Activated T-helper 17 cell treated with anti-CD3 and anti-CD28 coated beads, Interleukin-2, amount 50 U/mL, for 72 hours (primary cell): ENCODE measurements around the gene FRYL. TPM values are rescaled to one million over a fixed set of nuclear protein-coding genes. Genes with fewer than 3 reads are reported as not detected.
A peak's percentile ranks its signal among the peaks of the same experiment; 100 is the strongest.
"Not testable (repeated sequence)": the region's sequence is repeated elsewhere in the genome, so short reads cannot be mapped to it uniquely, and the experiment has no call there.

Experiments
- ATAC-seq: fragments of 150-1000 bp; cut with Tn5 transposase; replicated peaks from 2 replicates; pipeline ENCODE4 v1.10.0; 2021; ENCODE audit warnings: mild to moderate bottlenecking, moderate library complexity
- H3K27ac Mint-ChIP-seq: one replicate; pipeline ENCODE4 v1.8.0; 2022; ENCODE audit warnings: mixed read lengths
- H3K27me3 Mint-ChIP-seq: one replicate; pipeline ENCODE4 v1.8.0; 2022; ENCODE audit warnings: mixed read lengths
- H3K36me3 Mint-ChIP-seq: one replicate; pipeline ENCODE4 v1.8.0; 2022; ENCODE audit warnings: low read depth, mild to moderate bottlenecking, mixed read lengths
- H3K4me1 Mint-ChIP-seq: one replicate; pipeline ENCODE4 v1.8.0; 2022; ENCODE audit warnings: mixed read lengths
- H3K4me3 Mint-ChIP-seq: one replicate; pipeline ENCODE4 v1.8.0; 2022; ENCODE audit warnings: mild to moderate bottlenecking, mixed read lengths
- H3K9me3 Mint-ChIP-seq: one replicate; pipeline ENCODE4 v1.8.0; 2022; ENCODE audit warnings: mixed read lengths
- total RNA-seq, 2 donors: library from RNA; stranded (reverse); gene quantifications; one replicate each; pipeline ENCODE4 v1.2.3, GENCODE V29; 2022

Gene FRYL
- total RNA-seq, 2 donors from 2014 or later = 75.0 to 83.1 TPM

DNA sequence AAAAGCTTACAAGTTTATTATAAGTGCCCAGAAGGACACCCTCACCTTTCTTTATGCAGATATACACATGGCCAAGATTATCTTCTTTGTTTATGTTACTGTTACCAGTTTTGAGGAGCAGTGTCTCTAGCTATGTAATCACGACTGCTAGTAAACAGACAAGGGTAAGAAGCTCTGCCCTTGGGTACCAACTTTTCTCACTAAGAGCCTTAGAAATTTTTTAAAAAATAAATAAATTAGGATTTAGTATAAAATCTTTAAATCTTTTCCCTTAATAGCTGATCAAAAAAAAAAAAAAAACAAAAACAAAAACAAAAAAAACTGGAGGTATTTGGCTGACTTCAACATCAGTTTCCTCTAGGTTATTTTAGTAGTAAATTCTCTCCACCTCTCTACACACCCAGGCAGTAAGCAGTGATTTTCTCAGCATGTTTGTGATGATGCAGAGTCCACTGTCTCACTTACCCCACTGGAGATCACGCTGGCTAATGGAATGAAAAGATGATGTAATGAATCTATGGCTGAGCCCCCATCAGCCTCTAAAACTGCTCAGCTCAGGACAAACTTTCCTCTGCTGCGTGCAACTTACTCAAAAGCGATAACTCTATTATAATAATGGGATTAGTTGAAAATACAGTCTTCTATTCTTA lies 125.9 kb downstream of the FRYL start:
- Mint-ChIP-seq H3K4me3 (peak overlapping the region; percentile 36), H3K36me3 (no peaks in the 10 kb centered on the region)

DNA sequence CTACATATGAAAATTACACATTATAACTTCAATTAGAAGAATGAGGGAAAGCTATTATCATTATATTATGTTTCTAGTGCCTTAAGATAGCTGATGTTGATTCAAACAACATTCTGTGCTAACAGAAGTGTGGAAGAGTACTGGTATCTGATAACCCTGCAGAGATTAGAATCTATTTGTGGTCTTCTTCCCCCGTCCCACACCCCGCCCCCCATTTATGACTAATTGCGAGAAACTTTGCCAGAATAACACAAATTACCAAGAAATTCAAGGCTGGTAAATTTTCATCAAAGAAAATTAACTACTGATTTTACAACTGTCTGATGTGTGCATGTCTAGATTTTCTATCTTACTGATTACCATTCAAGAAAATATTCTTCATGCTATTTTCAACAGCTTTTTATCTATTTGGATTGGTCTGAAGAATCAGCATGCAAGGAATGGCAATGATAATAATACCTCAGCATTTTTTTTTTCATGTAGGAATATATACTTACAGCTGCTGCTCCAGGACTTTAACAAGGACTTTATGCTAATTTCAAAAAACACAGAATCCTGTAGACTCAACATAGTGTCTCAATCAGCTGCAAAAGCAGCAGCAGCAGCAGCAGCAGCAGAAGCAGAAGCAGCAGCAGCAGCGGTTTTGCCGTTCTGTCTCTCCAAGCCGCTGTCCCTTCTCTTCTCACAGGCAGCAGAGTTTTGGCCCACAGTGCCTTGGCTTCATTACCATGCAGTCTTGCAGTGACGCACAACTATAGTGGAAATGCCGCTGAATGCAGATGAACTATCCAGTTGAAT lies 126.7 kb downstream of the FRYL start:
- Mint-ChIP-seq H3K4me1 (peaks cover 35% of the 10 kb centered on the region), H3K27me3 (no peaks in the 10 kb centered on the region)

More for the DNA sequence above, 125.9 kb downstream of the FRYL start:
- no peak overlapping the region for H3K27ac Mint-ChIP-seq
- ATAC-seq = no peak
- H3K4me1 Mint-ChIP-seq = peaks cover 34% of the 10 kb centered on the region
- no peaks in the 10 kb centered on the region for H3K9me3 Mint-ChIP-seq
- no peaks in the 10 kb centered on the region for H3K27me3 Mint-ChIP-seq

GRCh38 chr4:48651914-48652313 lies 128.2 kb downstream of the FRYL start:
- Mint-ChIP-seq H3K4me3 (no peak overlapping the region), H3K4me1 (peaks cover 42% of the 10 kb centered on the region), H3K27ac (peak overlapping the region; percentile 16), H3K27me3 (no peaks in the 10 kb centered on the region), H3K9me3 (no peaks in the 10 kb centered on the region), H3K36me3 (no peaks in the 10 kb centered on the region)
- ATAC-seq = peak; percentile 39

More for the DNA sequence above, 126.7 kb downstream of the FRYL start:
- ATAC-seq = peak; percentile 80
- Mint-ChIP-seq H3K4me3 (peak overlapping the region; percentile 36), H3K36me3 (no peaks in the 10 kb centered on the region), H3K27ac (no peak overlapping the region), H3K9me3 (no peaks in the 10 kb centered on the region)

GRCh38 chr4:48649505-48649904 lies 130.6 kb downstream of the FRYL start:
- no peak overlapping the region for H3K4me3 Mint-ChIP-seq
- no peaks in the 10 kb centered on the region for H3K27me3 Mint-ChIP-seq
- H3K36me3 Mint-ChIP-seq = no peaks in the 10 kb centered on the region
- H3K27ac Mint-ChIP-seq = no peak overlapping the region
- H3K4me1 Mint-ChIP-seq = peaks cover 44% of the 10 kb centered on the region
- no peak for ATAC-seq
- no peaks in the 10 kb centered on the region for H3K9me3 Mint-ChIP-seq

DNA sequence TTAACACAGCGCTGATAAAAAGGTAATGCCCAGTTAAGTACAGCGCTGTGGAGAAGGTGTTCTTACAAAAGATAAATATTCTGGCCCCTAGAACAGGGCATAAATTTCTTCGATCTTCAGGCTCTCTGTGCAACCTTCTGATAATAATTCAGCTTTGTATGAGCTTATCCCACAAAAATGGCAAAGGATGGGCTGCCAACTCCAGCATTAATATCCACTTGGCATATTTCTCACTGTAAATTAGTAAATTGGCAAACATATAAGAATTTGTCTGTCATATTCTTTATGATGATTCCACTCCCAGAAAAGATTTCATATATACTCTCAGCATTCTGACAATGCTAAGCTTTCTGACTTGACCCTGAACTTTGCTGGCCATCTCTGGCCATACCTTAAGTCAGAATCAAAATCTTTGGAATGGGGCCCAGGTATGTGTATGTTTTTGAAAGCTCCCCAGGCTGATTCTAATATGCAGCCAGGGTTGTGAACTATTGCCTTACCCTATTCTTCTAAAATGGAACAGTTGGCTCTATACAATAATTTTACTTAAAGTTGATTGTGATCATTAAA lies 134.8 kb downstream of the FRYL start:
- peaks cover 27% of the 10 kb centered on the region for H3K4me1 Mint-ChIP-seq

DNA sequence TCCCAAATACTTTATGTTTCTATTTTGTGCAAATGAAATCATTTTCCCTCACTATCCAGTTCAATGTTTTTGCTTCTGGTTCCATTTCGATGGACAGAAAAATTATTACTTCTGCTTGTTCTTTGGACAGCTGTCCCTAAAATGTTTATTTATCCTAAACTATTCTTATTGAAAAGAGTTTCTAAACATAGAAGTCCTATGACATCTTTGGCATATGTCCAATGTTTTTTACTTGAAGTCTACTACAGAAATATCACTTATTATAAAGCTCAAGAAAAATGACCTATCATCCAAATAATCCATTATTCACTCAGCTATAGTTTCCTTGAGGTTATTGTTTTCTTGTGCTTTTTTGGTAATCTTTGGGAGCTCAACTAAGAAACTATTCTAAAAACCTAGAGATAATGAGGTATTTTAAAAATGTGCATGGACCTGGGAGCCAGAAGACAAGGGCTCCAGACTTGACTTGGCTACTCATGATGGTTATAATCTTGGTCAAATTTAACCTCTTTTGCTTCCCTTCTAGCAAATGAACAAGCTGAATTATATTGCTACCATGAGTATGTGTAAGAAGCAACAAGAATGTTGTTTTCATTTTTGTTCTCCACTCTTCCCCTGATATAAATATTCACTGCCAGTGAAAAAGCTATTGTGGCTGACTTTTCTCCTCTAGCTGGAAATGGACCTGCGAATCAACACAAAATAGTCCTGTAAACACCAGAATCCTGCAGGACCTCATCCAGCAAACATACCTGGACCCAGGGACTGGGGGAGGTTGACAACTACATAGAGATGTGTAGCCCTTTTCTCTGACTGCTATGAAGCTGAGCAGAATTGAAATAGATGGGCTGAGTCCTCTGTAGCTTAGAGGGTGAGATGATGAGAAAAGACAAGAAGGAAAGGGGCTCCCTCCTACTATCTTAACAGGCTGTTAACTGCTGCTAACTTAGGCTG lies 137.4 kb downstream of the FRYL start:
- H3K36me3 Mint-ChIP-seq = no peaks in the 10 kb centered on the region
- peaks cover 18% of the 10 kb centered on the region for H3K4me1 Mint-ChIP-seq
- no peaks in the 10 kb centered on the region for H3K9me3 Mint-ChIP-seq
- no peak overlapping the region for H3K4me3 Mint-ChIP-seq
- no peaks in the 10 kb centered on the region for H3K27me3 Mint-ChIP-seq
- no peak overlapping the region for H3K27ac Mint-ChIP-seq
- ATAC-seq = no peak

More for the DNA sequence above, 134.8 kb downstream of the FRYL start:
- ATAC-seq = no peak
- no peaks in the 10 kb centered on the region for H3K9me3 Mint-ChIP-seq
- H3K27ac Mint-ChIP-seq = no peak overlapping the region
- H3K4me3 Mint-ChIP-seq = no peak overlapping the region
- no peaks in the 10 kb centered on the region for H3K36me3 Mint-ChIP-seq
- no peaks in the 10 kb centered on the region for H3K27me3 Mint-ChIP-seq

- H3K27ac Mint-ChIP-seq = no peak overlapping the region
- H3K4me1 Mint-ChIP-seq = peaks cover 16% of the 10 kb centered on the region
- H3K36me3 Mint-ChIP-seq = no peaks in the 10 kb centered on the region
- H3K27me3 Mint-ChIP-seq = no peaks in the 10 kb centered on the region
- no peak overlapping the region for H3K4me3 Mint-ChIP-seq
- H3K9me3 Mint-ChIP-seq = no peaks in the 10 kb centered on the region
- ATAC-seq = no peak
Measured at GRCh38 chr4:48641401-48641800, 138.7 kb downstream of the FRYL start.

- Mint-ChIP-seq H3K36me3 (no peaks in the 10 kb centered on the region), H3K27me3 (no peaks in the 10 kb centered on the region), H3K27ac (no peak overlapping the region), H3K4me3 (no peak overlapping the region), H3K4me1 (peaks cover 15% of the 10 kb centered on the region), H3K9me3 (no peaks in the 10 kb centered on the region)
- no peak for ATAC-seq
Measured at GRCh38 chr4:48640699-48641098, 139.4 kb downstream of the FRYL start.

DNA sequence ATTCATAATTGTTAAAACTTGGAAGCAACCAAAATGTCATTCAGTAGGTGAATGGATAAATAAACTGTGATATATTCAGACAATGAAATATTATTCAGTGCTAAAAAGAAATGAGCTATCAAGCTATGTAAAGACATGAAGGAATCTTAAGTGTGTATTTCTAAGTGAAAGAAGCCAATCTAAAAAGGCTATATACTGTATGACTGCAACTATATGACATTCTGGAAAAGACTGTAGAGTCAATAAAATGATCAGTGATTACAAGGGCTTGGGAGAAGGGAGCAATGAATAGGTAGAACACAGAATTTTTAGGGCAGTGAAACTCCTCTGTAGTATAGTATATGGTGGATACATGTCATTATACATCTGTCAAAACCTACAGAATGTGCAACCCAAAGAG lies 139.9 kb downstream of the FRYL start:
- Mint-ChIP-seq H3K4me1 (peaks cover 13% of the 10 kb centered on the region), H3K36me3 (no peaks in the 10 kb centered on the region), H3K4me3 (no peak overlapping the region), H3K9me3 (no peaks in the 10 kb centered on the region), H3K27ac (no peak overlapping the region), H3K27me3 (no peaks in the 10 kb centered on the region)
- no peak for ATAC-seq

GRCh38 chr4:48639807-48640206 lies 140.3 kb downstream of the FRYL start:
- H3K27me3 Mint-ChIP-seq = no peaks in the 10 kb centered on the region

DNA sequence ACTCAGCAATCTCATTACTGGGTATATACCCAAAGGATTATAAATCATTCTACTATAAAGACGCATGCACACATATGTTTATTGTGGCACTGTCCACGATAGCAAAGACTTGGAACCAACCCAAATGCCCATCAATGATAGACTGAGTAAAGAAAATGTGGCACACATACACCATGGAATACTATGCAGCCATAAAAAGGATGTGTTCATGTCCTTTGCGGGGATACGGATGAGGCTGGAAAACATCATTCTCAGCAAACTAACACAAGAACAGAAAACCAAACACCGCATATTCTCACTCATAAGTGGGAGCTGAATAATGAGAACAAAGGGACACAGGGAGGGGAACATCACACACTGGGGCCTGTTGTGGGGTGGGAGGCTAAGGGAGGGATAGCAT lies 141.5 kb downstream of the FRYL start:
- not testable (repeated sequence) for H3K27ac Mint-ChIP-seq, H3K4me3 Mint-ChIP-seq, H3K9me3 Mint-ChIP-seq, H3K27me3 Mint-ChIP-seq, H3K36me3 Mint-ChIP-seq, ATAC-seq
- peaks cover 10% of the 10 kb centered on the region for H3K4me1 Mint-ChIP-seq

More at GRCh38 chr4:48639807-48640206, 140.3 kb downstream of the FRYL start:
- no peaks in the 10 kb centered on the region for H3K9me3 Mint-ChIP-seq
- H3K4me3 Mint-ChIP-seq = no peak overlapping the region
- ATAC-seq = no peak
- no peaks in the 10 kb centered on the region for H3K36me3 Mint-ChIP-seq
- no peak overlapping the region for H3K27ac Mint-ChIP-seq
- H3K4me1 Mint-ChIP-seq = peaks cover 10% of the 10 kb centered on the region

DNA sequence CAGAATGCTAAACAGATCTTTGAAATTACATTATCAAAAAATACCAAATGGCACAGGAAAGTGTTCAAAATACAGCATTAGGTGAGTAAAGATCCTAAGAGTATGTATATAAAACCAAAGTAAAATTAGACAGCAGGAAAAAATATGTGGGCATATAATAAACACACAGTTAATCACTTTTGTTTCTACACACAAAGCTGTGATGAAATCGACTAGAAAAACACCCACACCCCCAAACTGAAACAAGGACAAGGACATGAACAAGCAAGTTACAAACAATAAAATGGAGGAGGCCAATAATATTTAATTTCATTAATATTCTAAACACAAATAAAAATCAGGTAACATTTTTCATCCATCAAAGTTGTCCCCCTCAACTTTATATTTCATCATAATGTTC lies 143.2 kb downstream of the FRYL start:
- H3K27ac Mint-ChIP-seq = no peak overlapping the region
- no peaks in the 10 kb centered on the region for H3K36me3 Mint-ChIP-seq
- no peaks in the 10 kb centered on the region for H3K27me3 Mint-ChIP-seq
- ATAC-seq = no peak
- H3K9me3 Mint-ChIP-seq = no peaks in the 10 kb centered on the region
- H3K4me3 Mint-ChIP-seq = no peak overlapping the region
- H3K4me1 Mint-ChIP-seq = peaks cover 4% of the 10 kb centered on the region

DNA sequence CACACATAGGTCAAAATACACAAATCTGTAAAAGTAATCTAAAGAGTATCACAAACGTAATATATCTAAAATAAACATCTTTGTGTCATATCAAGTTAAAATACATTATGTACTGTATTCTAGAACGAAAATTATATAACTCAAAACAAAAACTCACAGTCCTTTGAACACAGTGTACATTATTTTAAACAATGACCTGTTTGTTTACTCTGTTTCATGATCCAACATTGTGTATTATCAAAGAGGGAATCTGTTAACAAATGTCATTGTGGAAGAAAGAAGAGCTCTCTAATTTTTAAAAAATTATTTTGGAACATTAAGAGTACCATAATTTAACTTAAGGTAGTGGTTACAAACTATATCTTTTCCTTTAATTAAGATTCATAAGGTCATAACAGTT lies 144.1 kb downstream of the FRYL start:
- no peaks in the 10 kb centered on the region for H3K36me3 Mint-ChIP-seq
- H3K4me3 Mint-ChIP-seq = no peak overlapping the region
- no peak for ATAC-seq
- no peaks in the 10 kb centered on the region for H3K27me3 Mint-ChIP-seq
- H3K4me1 Mint-ChIP-seq = peaks cover 4% of the 10 kb centered on the region
- no peak overlapping the region for H3K27ac Mint-ChIP-seq
- H3K9me3 Mint-ChIP-seq = no peaks in the 10 kb centered on the region

DNA sequence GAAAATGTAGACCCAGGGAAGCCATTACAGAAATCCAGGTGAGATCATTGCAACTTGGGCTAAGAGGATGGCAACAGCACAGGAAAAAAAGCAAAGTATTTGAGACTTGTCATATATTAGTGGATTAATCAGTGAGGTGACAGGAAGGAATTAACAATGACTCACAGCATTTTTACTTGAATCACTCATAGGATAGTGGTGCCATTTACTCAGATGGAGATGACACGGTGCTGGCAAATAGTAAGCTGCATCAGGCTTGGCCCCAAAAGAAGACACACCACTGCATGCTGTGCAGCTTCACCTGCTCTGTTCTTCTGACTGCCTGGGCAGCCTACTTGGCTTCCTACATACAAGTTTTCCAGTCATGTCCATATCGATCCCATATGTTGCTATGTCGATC lies 144.8 kb downstream of the FRYL start:
- peak; percentile 97 for ATAC-seq
- H3K9me3 Mint-ChIP-seq = no peaks in the 10 kb centered on the region
- H3K4me1 Mint-ChIP-seq = peaks cover 4% of the 10 kb centered on the region
- no peak overlapping the region for H3K27ac Mint-ChIP-seq
- no peak overlapping the region for H3K4me3 Mint-ChIP-seq
- no peaks in the 10 kb centered on the region for H3K36me3 Mint-ChIP-seq
- no peaks in the 10 kb centered on the region for H3K27me3 Mint-ChIP-seq
